NT2/D1 (cell line): ENCODE results near the gene GTF3C5.
"Not testable (repeated sequence)": the region's sequence is repeated elsewhere in the genome, so short reads cannot be mapped to it uniquely, and the experiment has no call there.

Source experiments
- DNase-seq: peaks from one replicate; pipeline ENCODE4 v3.0.0-alpha.2; 2011; ENCODE audit warnings: low read depth, low spot score
- H3K27me3 ChIP-seq: 2 replicates; pipeline ENCODE4 v1.6.0; 2011; ENCODE audit warnings: mild to moderate bottlenecking; ENCODE audit not compliant: insufficient read length, insufficient read depth
- H3K36me3 ChIP-seq: 2 replicates; pipeline ENCODE4 v1.6.1; 2011; ENCODE audit warnings: mild to moderate bottlenecking, low read length, mixed read lengths; ENCODE audit not compliant: insufficient read depth, insufficient read length
- H3K4me1 ChIP-seq: 2 replicates; pipeline ENCODE4 v1.5.1; 2011; ENCODE audit not compliant: insufficient read depth, insufficient read length
- H3K4me3 ChIP-seq: 2 replicates; pipeline ENCODE4 v1.5.1; 2011; ENCODE audit warnings: low read depth; ENCODE audit not compliant: insufficient read length
- H3K9ac ChIP-seq: 2 replicates; pipeline ENCODE4 v1.6.0; 2011; ENCODE audit warnings: low read depth; ENCODE audit not compliant: insufficient read length
- H3K9me3 ChIP-seq: 2 replicates; pipeline ENCODE4 v1.5.1; 2011; ENCODE audit warnings: mild to moderate bottlenecking, low read length; ENCODE audit not compliant: insufficient read depth
- SUZ12 ChIP-seq: IDR thresholded peaks from 2 replicates; pipeline ENCODE4 v1.6.1; 2011; ENCODE audit not compliant: insufficient read length, insufficient read depth; ENCODE audit errors: extremely low read depth
- YY1 ChIP-seq: IDR thresholded peaks from 2 replicates; pipeline ENCODE4 v1.6.1; 2011; ENCODE audit not compliant: insufficient read length, insufficient read depth
- ZNF274 ChIP-seq: IDR thresholded peaks from 2 replicates; pipeline ENCODE4 v1.6.1; 2011; ENCODE audit warnings: mild to moderate bottlenecking, low read depth, low read length

GTF3C5 gene

GRCh38 chr9:132991351-132992300 lies 39.2 kb upstream of the GTF3C5 start:
- DNase-seq = no peak
- peaks cover 23% of the 10 kb centered on the region for H3K27me3 ChIP-seq
- H3K4me1 ChIP-seq = peaks cover 19% of the 10 kb centered on the region
- no peak overlapping the region for H3K9ac ChIP-seq
- H3K36me3 ChIP-seq = no peaks in the 10 kb centered on the region
- H3K9me3 ChIP-seq = no peaks in the 10 kb centered on the region
- H3K4me3 ChIP-seq = no peak overlapping the region
- TF ChIP-seq YY1 (no peak), ZNF274 (no peak), SUZ12 (no peak)

- no peak for DNase-seq
- Histone ChIP-seq H3K36me3 (no peaks in the 10 kb centered on the region), H3K9ac (no peak overlapping the region), H3K27me3 (peaks cover 25% of the 10 kb centered on the region), H3K4me1 (peaks cover 19% of the 10 kb centered on the region), H3K4me3 (no peak overlapping the region), H3K9me3 (no peaks in the 10 kb centered on the region)
- TF ChIP-seq SUZ12 = no peak
- no peak for TF ChIP-seq YY1
- no peak for TF ChIP-seq ZNF274
Observed at GRCh38 chr9:132993511-132993939, 37.3 kb upstream of the GTF3C5 start.

- TF ChIP-seq SUZ12 (no peak), YY1 (no peak), ZNF274 (no peak)
- no peak overlapping the region for H3K9ac ChIP-seq
- H3K4me3 ChIP-seq = no peak overlapping the region
- H3K36me3 ChIP-seq = no peaks in the 10 kb centered on the region
- H3K27me3 ChIP-seq = peaks cover 32% of the 10 kb centered on the region
- peaks cover 18% of the 10 kb centered on the region for H3K4me1 ChIP-seq
- H3K9me3 ChIP-seq = no peaks in the 10 kb centered on the region
- no peak for DNase-seq
Observed at GRCh38 chr9:132994410-132995120, 36.2 kb upstream of the GTF3C5 start.

- DNase-seq = no peak
- Histone ChIP-seq H3K36me3 (no peaks in the 10 kb centered on the region), H3K9ac (no peak overlapping the region), H3K9me3 (no peaks in the 10 kb centered on the region), H3K4me1 (peaks cover 15% of the 10 kb centered on the region), H3K4me3 (no peak overlapping the region), H3K27me3 (peaks cover 37% of the 10 kb centered on the region)
- TF ChIP-seq YY1 = no peak
- TF ChIP-seq SUZ12 = no peak
- no peak for TF ChIP-seq ZNF274
Observed at GRCh38 chr9:132995121-132995420, 35.7 kb upstream of the GTF3C5 start.

GRCh38 chr9:132995879-132996278 lies 34.9 kb upstream of the GTF3C5 start:
- Histone ChIP-seq H3K9me3 (no peaks in the 10 kb centered on the region), H3K36me3 (no peaks in the 10 kb centered on the region), H3K27me3 (peaks cover 41% of the 10 kb centered on the region), H3K4me3 (no peak overlapping the region), H3K4me1 (peaks cover 15% of the 10 kb centered on the region), H3K9ac (no peak overlapping the region)
- TF ChIP-seq ZNF274 (no peak), YY1 (no peak), SUZ12 (no peak)
- no peak for DNase-seq

- H3K27me3 ChIP-seq = peaks cover 41% of the 10 kb centered on the region
- H3K36me3 ChIP-seq = no peaks in the 10 kb centered on the region
- TF ChIP-seq YY1 = no peak
- TF ChIP-seq ZNF274 = no peak
- no peak for TF ChIP-seq SUZ12
- no peak for DNase-seq
- H3K4me1 ChIP-seq = peaks cover 15% of the 10 kb centered on the region
- no peaks in the 10 kb centered on the region for H3K9me3 ChIP-seq
- no peak overlapping the region for H3K4me3 ChIP-seq
- H3K9ac ChIP-seq = peak overlapping the region; percentile 46
Observed at GRCh38 chr9:132996526-132996925, 34.3 kb upstream of the GTF3C5 start.

- Histone ChIP-seq H3K4me1 (peaks cover 16% of the 10 kb centered on the region), H3K4me3 (no peak overlapping the region), H3K27me3 (peaks cover 50% of the 10 kb centered on the region), H3K9me3 (no peaks in the 10 kb centered on the region), H3K9ac (no peak overlapping the region), H3K36me3 (no peaks in the 10 kb centered on the region)
- TF ChIP-seq SUZ12 (no peak), ZNF274 (no peak)
- no peak for DNase-seq
Observed at GRCh38 chr9:132997591-132997990, 33.2 kb upstream of the GTF3C5 start.

- not testable (repeated sequence) for DNase-seq, H3K9ac ChIP-seq, H3K36me3 ChIP-seq, H3K4me3 ChIP-seq, H3K9me3 ChIP-seq
- peaks cover 20% of the 10 kb centered on the region for H3K4me1 ChIP-seq
- H3K27me3 ChIP-seq = peaks cover 56% of the 10 kb centered on the region
Observed at GRCh38 chr9:132998221-132998620, 32.6 kb upstream of the GTF3C5 start.
